ENCODE results near the gene MYO7B. TPM values are rescaled to one million over a fixed set of nuclear protein-coding genes. Genes with fewer than 3 reads are reported as not detected.

The MYO7B gene
- total RNA-seq, 1 donor from 2014 or later, result 1.6 TPM

DNA sequence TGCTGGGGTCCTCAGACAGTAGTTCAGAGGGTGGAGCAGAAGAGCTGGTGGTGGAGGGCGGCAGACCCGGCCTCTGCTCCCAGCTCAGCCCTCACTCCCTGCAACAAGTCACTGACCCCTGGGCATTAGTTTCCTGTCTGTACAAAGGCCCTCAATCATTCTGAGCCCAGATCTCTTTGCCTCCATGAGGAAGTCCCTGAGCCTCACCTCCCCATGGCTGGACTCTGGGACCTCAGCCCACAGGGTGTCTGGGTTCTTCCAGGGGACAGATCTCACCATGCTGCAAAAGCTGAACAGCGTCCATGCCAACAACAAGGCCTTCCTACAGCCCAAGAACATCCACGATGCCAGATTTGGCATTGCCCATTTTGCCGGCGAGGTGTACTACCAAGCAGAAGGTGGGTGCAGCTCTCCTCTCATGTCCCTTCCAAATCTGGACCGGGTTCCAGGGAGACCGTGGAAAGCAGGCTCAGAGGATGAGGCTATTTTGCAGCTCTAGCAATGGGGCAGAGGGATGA is 49.1 kb downstream of the MYO7B start:
- intact Hi-C loops (cut with micrococcal nuclease), result no loop called here

DNA sequence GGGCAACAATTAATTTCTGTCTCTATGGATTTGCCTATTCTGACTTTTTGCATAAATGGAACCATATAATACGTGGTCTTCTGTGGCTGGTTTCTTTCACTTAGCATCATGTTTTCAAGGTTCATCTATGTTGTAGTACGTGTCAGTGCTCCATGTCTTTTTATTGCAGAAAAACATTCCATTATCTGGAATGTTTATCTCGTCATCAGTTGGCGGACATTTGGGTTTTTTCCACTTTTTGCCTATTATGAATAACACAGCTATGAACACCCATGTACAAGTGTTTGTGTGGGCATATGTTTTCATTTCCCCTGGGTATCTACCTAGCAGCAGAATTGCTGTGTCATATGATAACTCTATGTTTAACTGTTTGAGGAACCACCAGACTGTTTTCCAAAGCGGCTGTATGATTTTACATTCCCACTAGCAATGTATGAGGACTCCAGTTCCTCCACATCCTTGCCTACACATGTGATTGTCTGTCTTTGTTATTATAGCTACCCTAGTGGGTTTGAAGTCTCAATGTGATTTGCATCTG is 49.9 kb downstream of the MYO7B start:
- intact Hi-C loops (cut with micrococcal nuclease), result no loop called here

DNA sequence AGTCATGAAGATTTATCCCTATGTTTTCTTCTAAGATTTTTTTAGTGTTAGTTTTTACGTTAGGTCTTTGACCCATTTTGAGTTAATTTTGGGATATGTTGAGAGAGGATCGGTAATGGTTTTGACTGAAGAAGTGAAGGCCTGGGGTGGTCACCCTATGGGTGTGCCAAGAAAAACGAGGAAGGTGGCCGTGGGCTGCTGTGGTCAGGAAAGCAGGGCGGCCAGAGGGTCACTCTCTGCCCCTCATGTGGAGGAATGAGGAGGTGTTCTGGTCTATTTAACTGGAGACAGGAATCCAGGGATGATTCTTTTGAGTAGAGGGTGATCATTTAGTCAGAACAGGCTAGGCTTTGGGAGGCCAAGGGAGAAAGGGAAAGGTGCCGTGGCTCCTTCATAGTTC is 50.7 kb downstream of the MYO7B start:
- intact Hi-C loops (cut with micrococcal nuclease), result no loop called here

DNA sequence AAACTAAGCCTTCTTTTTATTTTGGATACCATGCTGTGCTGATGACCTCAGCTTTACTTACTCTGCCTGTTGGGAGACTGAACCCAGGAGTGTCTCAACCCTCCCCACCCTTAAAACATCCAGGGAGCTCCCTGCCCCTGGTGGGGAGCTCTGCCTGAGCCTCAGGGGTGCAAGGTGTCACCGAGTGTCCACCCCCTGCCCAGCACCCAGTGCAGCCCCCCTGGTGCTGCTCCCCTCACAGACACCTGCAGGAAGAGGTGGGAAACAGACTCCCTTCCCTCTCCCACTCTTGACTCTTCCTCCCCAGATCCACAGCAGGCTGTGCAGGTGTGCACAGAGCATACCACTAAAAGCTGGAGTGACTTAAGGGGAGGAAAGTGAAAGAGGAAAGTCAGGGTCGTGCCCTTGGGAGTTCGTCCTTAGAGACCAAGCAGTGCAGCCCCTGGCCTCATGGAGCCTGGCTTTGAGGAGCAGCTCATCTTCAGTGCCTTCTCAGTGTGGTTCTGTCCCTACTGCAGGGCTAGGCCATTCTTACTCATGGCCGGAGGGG is 51.3 kb downstream of the MYO7B start:
- intact Hi-C loops (cut with micrococcal nuclease), result no loop called here

DNA sequence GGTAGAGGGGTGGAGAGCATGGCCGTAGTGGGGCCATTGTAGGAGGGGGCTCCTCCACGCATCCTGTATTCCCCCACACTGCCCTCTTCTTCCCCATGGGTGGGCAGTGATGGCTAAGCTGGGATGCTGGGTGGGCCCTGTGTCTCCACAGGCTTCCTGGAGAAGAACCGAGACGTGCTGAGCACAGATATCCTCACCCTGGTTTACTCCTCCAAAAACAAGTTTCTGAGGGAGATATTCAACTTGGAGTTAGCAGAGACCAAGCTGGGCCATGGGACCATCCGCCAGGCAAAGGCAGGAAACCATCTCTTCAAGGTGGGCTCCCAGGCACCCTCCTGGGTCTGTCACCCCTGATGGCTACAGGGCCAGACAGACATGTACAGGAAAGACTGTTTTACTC is 52.8 kb downstream of the MYO7B start:
- intact Hi-C loops (cut with micrococcal nuclease), result no loop called here

DNA sequence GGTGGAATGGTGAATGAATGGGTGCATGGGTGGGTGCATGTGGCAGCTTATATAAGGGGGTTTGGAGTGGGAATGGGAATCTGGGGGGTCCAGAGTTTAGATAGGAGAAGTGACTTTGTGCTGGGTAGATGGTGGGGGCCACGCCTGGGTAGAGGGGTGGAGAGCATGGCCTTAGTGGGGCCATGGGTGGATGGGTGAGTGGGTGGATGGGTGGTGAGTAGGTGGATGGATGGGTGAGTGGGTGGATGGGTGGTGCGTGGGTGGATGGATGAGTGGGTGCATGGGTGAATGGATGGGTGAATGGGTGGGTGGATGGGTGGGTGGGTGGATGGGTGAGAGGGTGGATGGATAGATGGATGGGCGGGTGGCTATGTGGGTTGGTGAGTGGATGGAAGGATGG is 53.9 kb downstream of the MYO7B start:
- intact Hi-C loops (cut with micrococcal nuclease), result no loop called here

DNA sequence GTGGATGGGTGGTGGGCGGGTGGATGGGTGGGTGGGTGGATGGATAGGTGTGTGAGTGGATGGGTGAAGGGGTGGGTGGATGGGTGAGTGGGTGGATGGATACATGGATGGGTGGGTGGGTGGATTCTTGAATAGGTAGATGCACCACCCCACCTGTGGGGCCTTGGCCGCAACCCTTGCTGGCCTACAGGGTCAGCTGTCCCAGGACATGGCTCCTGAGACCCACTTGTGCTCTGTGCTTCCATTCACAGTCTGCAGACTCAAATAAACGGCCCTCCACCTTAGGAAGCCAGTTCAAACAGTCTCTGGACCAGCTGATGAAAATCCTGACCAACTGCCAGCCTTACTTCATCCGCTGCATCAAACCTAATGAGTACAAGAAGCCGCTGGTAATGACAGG is 54.4 kb downstream of the MYO7B start:
- intact Hi-C loops (cut with micrococcal nuclease), result no loop called here

DNA sequence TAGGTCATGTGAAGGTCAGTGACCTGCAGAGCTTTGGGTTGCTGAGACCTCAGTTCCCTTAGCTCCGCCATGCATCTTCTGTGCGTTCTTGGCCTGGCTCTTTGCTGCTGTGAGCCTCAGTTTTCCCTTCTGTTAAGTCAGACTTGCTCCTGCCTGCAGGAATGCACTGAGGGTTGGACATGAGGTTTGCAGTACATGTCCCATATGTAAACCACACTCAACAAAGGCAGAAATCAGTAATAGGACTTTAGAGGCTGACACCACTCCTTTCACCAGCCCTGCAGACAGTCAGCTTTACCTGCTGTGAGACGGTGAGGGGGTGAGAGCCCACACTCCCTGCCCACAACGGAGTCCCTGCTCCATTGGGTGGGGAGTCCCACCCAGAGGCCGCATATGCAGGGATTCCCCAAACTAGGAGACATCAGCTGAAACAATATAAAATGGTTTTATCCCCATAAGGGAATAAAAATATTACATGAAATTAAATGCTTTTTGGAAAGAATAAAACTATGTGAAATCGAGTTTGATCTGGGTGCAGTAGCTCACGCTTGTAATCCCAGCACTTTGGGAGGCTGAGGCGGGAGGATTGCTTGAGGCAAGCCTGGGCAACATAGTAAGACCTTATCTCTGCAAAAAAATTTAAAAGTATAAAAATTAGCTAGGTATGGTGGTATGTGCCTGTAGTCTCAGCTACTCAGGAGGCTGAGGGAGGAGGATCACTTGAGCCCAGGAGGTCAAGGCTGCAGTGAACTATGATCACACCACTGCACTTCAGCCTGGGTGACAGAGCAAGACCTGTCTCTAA is 55.1 kb downstream of the MYO7B start:
- intact Hi-C loops (cut with micrococcal nuclease), result loop anchor here (1.0 kb wide), 1 partner anchor 59 kb away; no protein-coding TSS in a partner anchor

DNA sequence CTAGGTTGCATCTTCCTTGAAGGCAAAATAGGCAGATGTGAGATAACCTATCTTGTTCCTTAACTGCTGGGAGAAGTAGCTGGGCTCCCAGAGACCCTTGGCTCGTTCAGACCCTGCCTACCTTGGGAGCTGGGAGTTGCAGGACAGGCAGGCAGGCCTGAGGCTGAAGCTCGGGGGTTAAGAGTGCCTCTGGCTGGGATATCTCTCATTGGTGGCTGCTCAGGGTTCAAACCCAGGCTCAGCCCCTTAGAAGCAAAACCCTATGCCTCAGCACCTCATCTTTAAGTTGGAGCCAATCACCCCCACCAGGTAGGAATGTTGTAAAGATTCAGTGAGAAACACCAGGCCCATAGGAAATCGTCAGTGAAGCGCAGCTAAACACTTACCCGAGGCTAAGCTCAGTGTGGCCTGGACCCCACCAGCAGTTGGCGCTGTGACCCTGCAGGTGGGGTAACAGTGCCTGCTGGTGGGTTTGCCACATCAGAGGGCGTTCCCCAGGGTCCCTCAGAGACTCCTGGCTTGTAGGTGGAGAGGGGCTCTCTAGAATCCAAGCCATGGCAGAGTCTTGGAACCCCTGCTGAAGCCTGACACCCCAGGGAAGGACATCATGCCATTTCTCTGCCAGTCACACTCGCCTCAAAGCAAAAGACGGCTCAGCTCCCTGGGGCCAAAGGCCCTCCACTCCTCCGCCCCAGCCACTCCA is 55.9 kb downstream of the MYO7B start:
- intact Hi-C loops (cut with micrococcal nuclease), result loop anchor here (1.0 kb wide), 1 partner anchor 58 kb away; no protein-coding TSS in a partner anchor

DNA sequence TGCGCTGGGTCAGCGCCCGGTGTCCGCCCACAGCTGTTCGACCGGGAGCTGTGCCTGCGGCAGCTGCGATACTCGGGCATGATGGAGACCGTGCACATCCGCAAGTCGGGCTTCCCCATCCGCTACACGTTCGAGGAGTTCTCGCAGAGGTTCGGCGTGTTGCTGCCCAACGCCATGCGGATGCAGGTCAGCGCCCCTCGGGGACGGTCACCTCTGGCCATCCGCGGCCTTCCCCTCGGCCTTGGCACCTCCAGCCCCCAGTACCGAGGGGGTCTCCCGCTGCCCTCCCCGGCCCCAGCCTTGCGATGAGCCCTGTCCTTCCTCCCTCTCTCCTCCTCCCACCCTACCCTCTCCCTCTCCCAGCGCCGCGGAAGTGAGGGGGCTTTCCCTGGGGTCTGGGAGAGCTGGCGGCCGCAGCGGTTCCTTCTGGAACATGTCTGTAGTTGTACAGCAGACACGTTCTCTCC is 57.3 kb downstream of the MYO7B start:
- intact Hi-C loops (cut with micrococcal nuclease), result no loop called here

DNA sequence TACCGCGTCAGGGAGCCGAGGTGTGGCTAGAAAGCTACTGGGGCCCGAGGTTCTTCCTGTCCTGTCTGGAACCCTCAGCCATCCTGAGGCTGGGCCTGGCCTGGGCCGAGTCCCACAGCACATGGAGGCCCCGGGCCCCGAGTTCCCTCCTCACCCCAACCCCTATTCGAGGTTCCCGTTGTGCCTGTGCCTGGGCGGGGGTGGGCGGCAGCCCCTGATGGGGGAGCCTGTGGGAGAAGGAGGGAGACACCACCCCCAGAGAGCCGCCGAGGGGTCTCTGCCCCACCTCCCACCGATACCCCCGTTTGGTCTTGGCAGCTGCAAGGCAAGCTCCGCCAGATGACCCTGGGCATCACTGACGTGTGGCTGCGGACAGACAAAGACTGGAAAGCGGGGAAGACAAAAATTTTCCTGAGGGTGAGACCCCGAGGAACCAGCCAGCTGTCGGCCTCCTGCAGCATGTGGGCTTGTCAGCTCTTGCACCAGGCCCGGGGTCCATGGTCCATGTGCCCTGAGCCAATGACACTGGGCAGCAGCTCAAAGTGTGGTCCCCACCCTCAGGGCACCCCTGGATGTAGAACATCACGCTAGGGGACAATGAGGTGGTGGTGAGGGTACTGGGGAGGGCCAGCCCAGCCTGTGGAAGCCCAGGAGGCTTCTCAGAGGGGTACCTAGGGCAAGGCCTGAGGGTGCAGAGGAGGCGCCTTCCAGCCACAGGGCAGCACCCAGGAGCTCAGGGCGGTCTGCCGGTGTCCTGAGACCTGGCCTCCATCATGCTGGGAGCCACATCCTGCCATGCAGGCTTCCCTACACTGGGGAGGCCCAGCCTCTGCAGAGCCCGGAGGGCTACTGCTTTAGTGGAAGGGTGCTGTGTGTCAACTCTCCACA is 58.0 kb downstream of the MYO7B start:
- intact Hi-C loops (cut with micrococcal nuclease), result no loop called here

DNA sequence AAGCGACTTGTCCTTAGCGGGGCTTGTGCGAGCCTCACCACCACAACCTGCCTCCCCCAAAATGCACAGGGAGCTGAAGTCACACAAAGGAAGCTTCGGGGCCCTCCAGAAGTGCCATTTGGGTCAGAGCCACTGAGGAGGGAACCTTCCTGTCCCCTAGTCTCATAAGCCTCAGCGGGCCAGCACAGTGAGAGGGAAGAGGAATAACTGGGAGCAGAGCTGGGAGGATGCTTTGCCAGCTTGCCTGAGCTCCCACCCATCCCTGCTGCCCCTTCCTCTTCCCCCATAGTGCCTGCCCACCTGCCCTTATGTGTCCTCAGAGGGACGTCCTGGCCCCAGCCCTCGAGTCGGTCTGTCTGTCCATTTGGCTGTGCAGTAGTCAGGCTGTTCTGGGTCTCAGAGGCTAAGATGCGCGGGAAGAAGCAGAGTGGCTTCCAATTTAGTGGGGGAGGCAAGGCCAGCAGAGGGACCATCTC is 58.7 kb downstream of the MYO7B start:
- intact Hi-C loops (cut with micrococcal nuclease), result no loop called here

DNA sequence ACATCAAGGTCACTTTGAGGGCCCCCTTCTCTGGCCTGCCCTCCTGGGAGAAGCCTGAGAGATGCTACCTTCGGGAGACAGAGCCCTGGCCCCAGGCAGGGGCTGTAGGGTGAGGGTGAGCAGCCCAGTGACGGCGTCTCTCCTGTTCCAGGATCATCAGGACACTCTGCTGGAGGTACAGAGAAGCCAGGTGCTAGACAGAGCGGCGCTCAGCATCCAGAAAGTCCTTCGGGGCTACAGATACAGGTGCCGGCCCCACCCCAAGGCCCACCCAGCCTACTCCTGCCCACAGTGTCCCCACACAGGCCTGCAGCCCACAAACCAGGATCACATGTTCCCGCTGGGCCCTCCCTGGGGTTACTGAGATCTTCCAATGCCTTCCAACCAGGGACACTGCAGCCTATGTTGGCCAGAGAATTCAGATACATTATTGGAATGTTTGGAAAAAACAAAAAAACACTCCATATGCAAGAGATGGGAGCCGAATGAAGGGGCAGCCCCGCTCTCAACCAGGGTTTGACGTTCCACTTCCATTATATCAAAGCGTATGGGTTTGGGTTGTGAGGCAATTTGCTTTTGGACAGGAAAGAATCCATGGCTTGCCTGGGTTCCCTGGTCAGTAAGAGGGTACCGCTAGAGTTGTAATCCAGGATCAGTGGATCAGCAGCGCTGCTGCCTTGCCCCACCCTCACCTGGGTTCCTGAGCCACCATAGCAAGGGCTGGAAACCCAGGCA is 61.0 kb downstream of the MYO7B start:
- intact Hi-C loops (cut with micrococcal nuclease), result no loop called here

DNA sequence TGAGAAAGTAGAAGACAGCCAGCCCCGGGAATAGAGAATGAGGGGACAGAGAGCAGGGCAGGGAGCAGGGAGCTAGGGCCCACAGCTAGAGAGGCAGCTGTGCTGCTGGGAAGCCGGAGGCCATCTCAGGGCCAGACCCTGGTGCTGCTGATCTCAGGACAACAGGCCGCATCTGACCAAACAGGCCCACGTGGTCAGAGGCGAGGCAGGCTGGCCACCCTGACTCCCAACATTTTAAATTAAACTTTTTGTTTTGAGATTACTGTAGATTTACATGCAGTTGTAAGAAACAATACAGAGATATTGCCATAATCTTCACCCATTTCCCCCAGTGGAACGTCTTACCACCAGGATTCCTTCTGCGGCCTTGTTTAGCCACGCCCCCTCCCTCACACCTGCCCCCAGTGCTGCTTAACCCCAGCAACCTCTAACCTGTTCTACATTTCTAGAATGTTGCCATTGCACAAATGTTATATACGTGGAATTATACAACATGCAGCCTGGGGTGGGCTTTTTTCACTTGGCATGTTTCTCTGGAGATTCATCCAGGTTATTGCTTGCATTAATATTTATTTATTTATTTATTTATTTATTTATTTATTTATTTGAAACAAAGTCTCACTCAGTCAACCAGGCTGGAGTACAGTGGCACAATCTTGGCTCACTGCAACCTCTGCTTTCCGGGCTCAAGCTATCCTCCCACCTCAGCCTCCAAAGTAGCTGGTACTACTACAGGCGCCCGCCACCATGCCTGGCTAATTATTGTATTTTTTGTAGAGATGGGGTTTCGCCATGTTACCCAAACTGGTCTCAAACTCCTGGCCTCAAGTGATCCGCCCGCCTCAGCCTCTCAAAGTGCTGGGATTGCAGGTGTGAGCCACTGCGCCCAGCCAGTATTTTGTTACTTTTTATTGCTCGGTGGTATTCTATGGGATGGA is 61.8 kb downstream of the MYO7B start:
- intact Hi-C loops (cut with micrococcal nuclease), result no loop called here

DNA sequence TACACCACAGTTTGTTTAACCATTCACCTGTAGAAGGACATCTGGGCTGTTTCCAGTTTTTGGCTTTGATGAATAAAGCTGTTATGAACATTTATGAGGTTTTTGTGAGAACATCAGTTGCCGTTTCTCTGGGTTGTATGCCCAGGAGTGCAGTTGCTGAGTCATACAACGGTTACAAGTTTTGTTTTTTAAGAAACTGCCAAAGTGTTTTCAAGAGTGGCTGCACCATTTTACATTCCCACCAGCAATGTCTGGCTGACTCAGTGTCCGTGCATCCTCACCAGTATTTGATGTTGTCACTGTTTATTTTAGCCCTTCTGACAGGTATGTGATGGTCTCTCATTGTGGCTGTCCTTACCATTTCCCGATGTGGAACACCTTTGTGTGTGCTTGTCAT is 62.5 kb downstream of the MYO7B start:
- intact Hi-C loops (cut with micrococcal nuclease), result no loop called here

DNA sequence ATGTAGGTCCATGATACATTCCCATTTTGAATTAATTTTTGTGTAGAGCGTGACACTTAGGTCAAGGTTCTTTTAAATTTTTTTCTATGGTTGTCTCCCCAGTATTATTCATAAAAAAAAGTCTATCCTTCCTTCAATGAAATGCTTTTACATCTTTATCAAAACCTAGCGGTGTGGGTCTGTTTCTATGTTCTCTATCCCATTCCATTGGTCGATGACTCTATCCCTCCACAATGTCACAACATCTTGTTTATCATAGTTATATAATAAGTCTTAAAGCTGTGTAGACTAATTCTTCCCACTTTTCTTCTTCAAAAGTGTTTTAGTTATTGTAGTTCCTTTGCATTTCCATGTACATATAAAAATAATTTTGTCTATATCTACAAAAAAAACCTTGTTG is 63.2 kb downstream of the MYO7B start:
- intact Hi-C loops (cut with micrococcal nuclease), result no loop called here

DNA sequence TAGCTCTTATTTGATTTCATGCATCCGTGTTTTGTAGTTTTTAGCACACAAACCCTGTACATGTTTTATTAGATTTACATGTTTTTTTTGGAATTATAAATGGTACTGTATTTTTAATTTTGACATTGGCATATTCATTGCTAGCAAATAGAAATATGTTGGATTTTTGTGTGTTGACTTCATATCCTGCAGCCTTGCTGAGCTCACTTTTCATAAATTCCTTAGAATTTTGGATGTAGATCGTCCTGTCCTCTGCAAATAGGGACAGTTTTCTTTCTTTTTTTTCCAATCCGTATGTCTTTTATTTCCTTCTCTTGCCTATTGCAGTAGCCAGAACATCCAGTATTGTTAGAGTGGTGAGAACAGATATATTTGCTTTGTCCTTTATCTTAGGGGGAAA is 63.7 kb downstream of the MYO7B start:
- intact Hi-C loops (cut with micrococcal nuclease), result no loop called here

DNA sequence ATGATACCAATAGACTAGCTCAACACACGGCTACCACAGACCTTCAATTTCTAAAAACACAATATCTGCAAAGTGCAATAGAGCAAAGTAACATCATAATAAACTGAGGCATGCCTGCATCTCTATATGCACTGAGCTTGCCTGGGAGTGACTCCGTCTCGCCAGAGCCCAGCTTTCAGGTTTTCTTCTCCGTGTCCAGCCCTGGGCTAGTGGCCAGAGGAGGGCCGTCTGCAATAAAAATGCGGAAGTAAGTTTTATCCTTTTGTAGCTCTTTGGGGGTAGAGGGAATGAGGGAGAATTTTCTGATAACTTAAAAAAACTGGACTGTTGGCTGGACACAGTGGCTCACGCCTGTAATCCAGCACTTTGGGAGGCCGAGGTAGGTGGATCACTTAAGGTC is 69.5 kb downstream of the MYO7B start:
- intact Hi-C loops (cut with micrococcal nuclease), result no loop called here

DNA sequence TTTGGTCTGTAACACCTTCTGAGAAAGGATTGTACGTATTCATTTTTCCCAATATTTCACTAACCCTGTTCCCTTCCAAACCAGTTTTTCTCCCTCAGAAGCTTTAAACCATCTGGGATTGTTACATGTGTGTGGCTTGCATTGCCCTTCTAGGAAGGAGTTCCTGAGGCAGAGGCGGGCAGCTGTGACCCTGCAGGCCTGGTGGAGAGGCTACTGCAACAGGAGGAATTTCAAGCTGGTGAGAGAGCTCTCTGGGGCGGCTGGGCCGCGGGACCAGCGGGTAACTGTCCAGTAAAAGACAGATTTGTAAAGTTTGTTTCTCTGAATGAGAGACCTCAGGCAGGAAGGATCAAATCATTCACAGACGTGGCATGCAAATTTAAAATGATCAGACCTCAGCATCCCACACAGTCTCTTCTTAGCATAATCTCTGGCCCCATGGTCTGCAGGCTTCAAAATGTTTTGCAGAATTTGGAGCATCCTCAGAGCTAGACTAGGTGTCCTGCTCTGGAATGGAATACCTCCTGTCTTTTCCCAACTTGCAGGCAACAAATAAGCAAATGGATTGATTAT is 70.3 kb downstream of the MYO7B start:
- intact Hi-C loops (cut with micrococcal nuclease), result no loop called here
